Esophagus squamous epithelium (tissue), 5 donors: ENCODE results near the gene MTG2. TPM values are rescaled to one million over a fixed set of nuclear protein-coding genes. Genes with fewer than 3 reads are reported as not detected.

Experiments
- DNase-seq: peaks from one replicate; lab custom pipeline; 2025; lab: John Stamatoyannopoulos, UW
- H3K27ac ChIP-seq, 4 donors: fragments of 200-600 bp; sonication (generic); one replicate each; pipeline ENCODE4 v1.5.1; 2016 to 2019; ENCODE audit warnings: mild to moderate bottlenecking in 1 of 4
- H3K27me3 ChIP-seq, 4 donors: fragments of 200-600 bp; sonication (generic); 1 replicate in 3 of 4; 2 replicates in 1 of 4; pipeline versions ENCODE4 v1.5.1 to v1.6.0; 2017 to 2021; ENCODE audit warnings: antibody characterized with exemption in 1 of 4
- H3K36me3 ChIP-seq, 3 donors: fragments of 200-600 bp; sonication (generic); one replicate each; pipeline ENCODE4 v1.5.1; 2016 to 2019
- H3K4me1 ChIP-seq, 3 donors: fragments of 200-600 bp; sonication (generic); one replicate each; pipeline ENCODE4 v1.5.1; 2017 to 2019
- H3K4me3 ChIP-seq, 4 donors: fragments of 200-600 bp; sonication (generic); 1 replicate in 3 of 4; 2 replicates in 1 of 4; pipeline ENCODE4 v1.5.1; 2016 to 2019; ENCODE audit warnings: mild to moderate bottlenecking in 2 of 4, moderate library complexity in 1 of 4
- H3K9me3 ChIP-seq, 3 donors: fragments of 200-600 bp; sonication (generic); one replicate each; pipeline ENCODE4 v1.5.1; 2016 to 2019
- POLR2A ChIP-seq, 4 donors: fragments of 450-650 bp; IDR thresholded peaks; one replicate each; pipeline ENCODE4 v1.6.1; 2017; ENCODE audit warnings: antibody characterized with exemption in 4 of 4, mild to moderate bottlenecking in 4 of 4, moderate library complexity in 3 of 4
- WGBS, 2 donors: methylation state at CpG; one replicate each; pipeline ENCODE4 v1.1.5; 2018; 5-methylcytosine and 5-hydroxymethylcytosine counted together
- intact Hi-C: fragments of 100-400 bp; cut with DNase I; formaldehyde crosslinking; loops from one replicate; pipeline ENCODE4 v1.15.0; 2022
- total RNA-seq, 4 donors: library from RNA; depleted of rRNA; stranded (reverse); fragments of >200 nt; gene quantifications; one replicate each; pipeline ENCODE4 v1.1.0, GENCODE V29; 2016
- TF ChIP-seq, protein P1 (sequence below), 6 experiments: fragments of 450-650 bp in 4 of 6; fragments of 200-600 bp in 2 of 6; sonication (generic) in 2 of 6; IDR thresholded peaks; one replicate each; pipeline ENCODE4 v1.5.1; 2016 to 2019; ENCODE audit warnings: antibody characterized with exemption in 6 of 6, mild to moderate bottlenecking in 4 of 6, moderate library complexity in 4 of 6
- donor health status: DM: yes; HTN: yes; CAD: no.

The MTG2 gene
- total RNA-seq, 4 donors from 2014 or later, result 17.4 to 25.5 (median 21.7) TPM

DNA sequence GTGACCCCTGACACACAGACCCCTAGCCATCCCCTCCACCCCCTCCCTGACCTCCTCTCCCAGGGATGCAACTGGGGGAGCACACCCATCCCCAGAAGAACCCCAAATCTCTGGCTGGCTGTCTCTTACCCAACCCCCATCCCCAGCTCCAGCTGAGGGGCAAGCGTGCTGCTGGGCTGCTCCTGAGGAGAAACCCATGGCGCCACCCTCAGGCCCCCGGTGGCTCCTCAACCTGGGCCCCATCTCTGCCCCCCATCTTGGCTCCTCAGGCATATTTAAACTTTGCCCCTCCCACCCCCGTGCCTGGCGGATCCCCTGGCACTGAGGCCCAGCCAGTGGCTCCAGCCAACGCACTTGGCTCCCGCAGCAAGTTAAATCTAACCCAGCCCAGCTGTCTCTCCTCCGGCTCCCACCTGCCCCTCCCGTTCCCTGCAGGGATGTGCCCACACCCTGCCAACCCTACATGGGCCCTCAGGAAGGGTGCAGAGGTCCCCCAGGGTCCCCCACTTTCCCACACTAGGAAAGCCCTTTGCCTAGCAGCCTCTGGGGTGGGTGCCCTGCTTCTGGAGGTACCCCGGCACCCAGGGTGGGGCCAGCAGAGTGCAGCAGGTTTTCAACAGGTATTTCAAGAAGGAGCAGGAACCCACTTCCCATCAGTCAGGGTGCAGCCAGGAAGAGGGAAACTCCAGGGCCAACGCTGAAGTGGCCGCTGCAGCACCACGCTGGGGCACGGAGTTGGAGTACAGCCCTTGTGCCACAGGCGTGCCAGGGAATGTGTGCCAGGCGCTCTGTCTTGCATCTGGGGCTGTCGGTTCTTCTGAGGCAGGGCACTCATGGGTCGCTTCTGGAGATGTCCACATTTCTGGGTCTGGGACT, 50.2 kb downstream of the MTG2 start:
- 26 to 31% methylated on average over 9 to 14 of the region's 18 CpGs for WGBS, 2 donors
- H3K9me3 ChIP-seq, result no peaks in the 10 kb centered on the region
- H3K36me3 ChIP-seq, result no peaks in the 10 kb centered on the region
- H3K4me3 ChIP-seq, result no peak overlapping the region
- H3K4me1 ChIP-seq, result peaks cover 11 to 47% (median 23%) of the 10 kb centered on the region in 3 donors
- DNase-seq, result no peak
- no peak for TF ChIP-seq POLR2A (IDR thresholded peaks at IDR 0.05)
- TF ChIP-seq, protein P1, sequence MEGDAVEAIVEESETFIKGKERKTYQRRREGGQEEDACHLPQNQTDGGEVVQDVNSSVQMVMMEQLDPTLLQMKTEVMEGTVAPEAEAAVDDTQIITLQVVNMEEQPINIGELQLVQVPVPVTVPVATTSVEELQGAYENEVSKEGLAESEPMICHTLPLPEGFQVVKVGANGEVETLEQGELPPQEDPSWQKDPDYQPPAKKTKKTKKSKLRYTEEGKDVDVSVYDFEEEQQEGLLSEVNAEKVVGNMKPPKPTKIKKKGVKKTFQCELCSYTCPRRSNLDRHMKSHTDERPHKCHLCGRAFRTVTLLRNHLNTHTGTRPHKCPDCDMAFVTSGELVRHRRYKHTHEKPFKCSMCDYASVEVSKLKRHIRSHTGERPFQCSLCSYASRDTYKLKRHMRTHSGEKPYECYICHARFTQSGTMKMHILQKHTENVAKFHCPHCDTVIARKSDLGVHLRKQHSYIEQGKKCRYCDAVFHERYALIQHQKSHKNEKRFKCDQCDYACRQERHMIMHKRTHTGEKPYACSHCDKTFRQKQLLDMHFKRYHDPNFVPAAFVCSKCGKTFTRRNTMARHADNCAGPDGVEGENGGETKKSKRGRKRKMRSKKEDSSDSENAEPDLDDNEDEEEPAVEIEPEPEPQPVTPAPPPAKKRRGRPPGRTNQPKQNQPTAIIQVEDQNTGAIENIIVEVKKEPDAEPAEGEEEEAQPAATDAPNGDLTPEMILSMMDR (IDR thresholded peaks at IDR 0.05), result no peak
- peaks cover 0 to 51% (median 0%) of the 10 kb centered on the region in 4 donors for H3K27me3 ChIP-seq
- peak overlapping the region; percentile 14 to 65 (median 58) for H3K27ac ChIP-seq
- intact Hi-C loops, result no loop called here

DNA sequence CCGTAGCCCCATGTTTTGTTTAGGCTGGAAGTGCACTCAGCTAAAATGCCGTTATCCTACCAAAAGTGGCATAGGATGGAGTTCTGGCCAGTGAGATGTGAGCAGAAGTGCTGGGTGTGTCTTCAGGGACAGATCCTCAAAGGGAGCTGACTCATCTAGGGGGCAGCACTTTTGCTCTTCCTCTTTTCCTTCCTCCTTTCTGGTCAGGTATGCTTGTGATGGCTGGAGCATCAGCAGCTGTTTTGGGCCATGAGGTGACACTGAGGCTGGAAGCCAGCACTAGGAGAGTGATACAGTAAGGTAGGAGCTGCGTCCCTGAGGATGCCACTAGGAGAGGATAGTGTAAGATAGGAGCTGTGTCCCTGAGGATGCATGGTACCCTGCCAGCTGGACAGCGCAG, 50.9 kb downstream of the MTG2 start:
- 65 to 87% methylated on average over 3 to 4 of the region's 4 CpGs for WGBS, 2 donors
- TF ChIP-seq, protein P1 (IDR thresholded peaks at IDR 0.05), result no peak
- no peak for TF ChIP-seq POLR2A (IDR thresholded peaks at IDR 0.05)
- H3K4me1 ChIP-seq, result peaks cover 11 to 40% (median 23%) of the 10 kb centered on the region in 3 donors
- no peaks in the 10 kb centered on the region for H3K9me3 ChIP-seq
- H3K27ac ChIP-seq, result peak overlapping the region in 2 of 4 donors; percentile 57 to 65
- no peaks in the 10 kb centered on the region for H3K36me3 ChIP-seq
- H3K27me3 ChIP-seq, result peaks cover 0 to 44% (median 0%) of the 10 kb centered on the region in 4 donors
- intact Hi-C loops, result no loop called here
- no peak for DNase-seq
- H3K4me3 ChIP-seq, result no peak overlapping the region

DNA sequence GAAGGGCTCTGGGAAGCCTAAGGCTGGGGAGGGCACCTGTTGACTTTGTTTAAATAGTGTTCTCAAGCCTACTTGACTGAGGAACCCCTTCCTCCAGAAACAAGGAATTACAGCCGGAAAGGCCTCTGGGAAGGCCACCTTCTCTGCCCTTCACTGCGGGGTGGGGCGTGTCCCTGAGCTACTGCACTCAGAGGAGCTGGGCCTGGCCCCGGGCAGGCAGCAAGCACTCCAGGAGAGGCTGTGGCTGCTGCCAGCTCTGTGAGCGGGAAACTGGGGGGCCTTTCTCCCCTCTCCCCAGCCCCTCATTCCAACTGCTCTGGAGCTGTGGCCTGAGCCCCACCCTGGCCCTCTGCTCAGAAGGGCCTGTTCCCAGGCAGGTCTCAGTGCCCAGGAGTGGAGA, 51.5 kb downstream of the MTG2 start:
- WGBS, 2 donors, result no CpG with 5 or more reads among the region's 5 CpGs
- H3K4me3 ChIP-seq, result no peak overlapping the region
- H3K36me3 ChIP-seq, result no peaks in the 10 kb centered on the region
- TF ChIP-seq POLR2A (IDR thresholded peaks at IDR 0.05), result no peak
- TF ChIP-seq, protein P1 (IDR thresholded peaks at IDR 0.05), result no peak
- peaks cover 0 to 42% (median 0%) of the 10 kb centered on the region in 4 donors for H3K27me3 ChIP-seq
- peaks cover 14 to 44% (median 24%) of the 10 kb centered on the region in 3 donors for H3K4me1 ChIP-seq
- H3K27ac ChIP-seq, result no peak overlapping the region
- no peaks in the 10 kb centered on the region for H3K9me3 ChIP-seq
- no peak for DNase-seq
- intact Hi-C loops, result no loop called here

DNA sequence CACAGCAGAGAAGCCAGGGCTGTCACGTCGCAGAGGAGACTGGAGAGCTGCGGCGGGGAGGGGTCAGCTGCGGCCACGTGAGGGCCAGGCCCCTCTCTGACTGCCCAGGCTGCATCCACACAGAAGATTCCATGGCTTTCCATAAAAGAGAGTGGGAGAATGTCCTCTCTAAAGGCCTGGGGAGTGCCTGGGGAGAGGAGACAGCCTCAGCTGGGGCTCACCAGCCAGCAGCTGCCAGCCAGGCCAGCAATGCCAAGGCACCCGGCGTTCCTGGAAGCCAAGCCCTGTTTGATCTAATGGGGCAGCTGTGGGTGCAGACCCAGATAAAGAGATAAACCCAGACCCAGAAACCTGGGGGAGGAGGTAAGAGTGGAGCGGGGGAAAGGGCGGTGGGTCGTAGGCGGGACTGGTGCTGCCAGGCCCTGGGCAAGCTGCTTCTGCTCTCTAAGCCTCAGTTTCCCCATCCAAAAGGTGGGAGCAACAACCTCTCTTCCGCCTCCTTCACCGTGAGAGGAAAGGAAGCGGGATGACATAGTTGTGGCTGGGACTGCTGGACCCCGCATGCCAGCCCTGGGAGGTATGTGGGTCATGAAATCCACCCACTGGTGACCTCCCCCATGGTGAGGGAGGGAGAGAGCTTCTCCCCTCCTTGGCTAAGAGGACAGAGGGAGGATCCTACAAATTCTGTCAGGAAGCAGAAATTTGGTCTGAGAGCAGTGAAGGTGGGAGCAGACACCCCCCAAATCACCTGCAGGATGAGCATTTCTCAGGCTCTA, 52.4 kb downstream of the MTG2 start:
- intact Hi-C loops, result no loop called here
- H3K4me3 ChIP-seq, result no peak overlapping the region
- no peaks in the 10 kb centered on the region for H3K36me3 ChIP-seq
- TF ChIP-seq, protein P1 (IDR thresholded peaks at IDR 0.05), result no peak
- no peak for TF ChIP-seq POLR2A (IDR thresholded peaks at IDR 0.05)
- no peaks in the 10 kb centered on the region for H3K9me3 ChIP-seq
- peaks cover 21 to 53% (median 33%) of the 10 kb centered on the region in 3 donors for H3K4me1 ChIP-seq
- no peak for DNase-seq
- 63 to 77% methylated on average over 11 of the region's 16 CpGs for WGBS, 2 donors
- H3K27ac ChIP-seq, result no peak overlapping the region
- H3K27me3 ChIP-seq, result peaks cover 0 to 41% (median 0%) of the 10 kb centered on the region in 4 donors
